Caco-2 (cell line): ENCODE results near the gene POLD1. TPM values are rescaled to one million over a fixed set of nuclear protein-coding genes. Genes with fewer than 3 reads are reported as not detected.

ENCODE experiments used
- BruUV-seq: library from RNA; stranded (reverse); fragments of 400-500 nt; replicated peaks from 2 replicates; lab custom pipeline; 2021; lab: Mats Ljungman, UMichigan
- CTCF ChIA-PET: fragments of 300-600 bp; sonication (Branson Sonifier 250); formaldehyde crosslinking; loops from one replicate; lab custom pipeline; 2022; ENCODE audit warnings: antibody characterized with exemption; lab: Charles Lee
- POLR2A ChIA-PET: fragments of 300-600 bp; sonication (Branson Sonifier 250); formaldehyde crosslinking; loops from one replicate; lab custom pipeline; 2022; ENCODE audit warnings: antibody characterized with exemption; lab: Charles Lee
- DNase-seq, 2 experiments: peaks; one replicate each; pipeline versions ENCODE4 v3.0.0 to v3.0.0-alpha.2; 2020 to 2022
- H3K27me3 ChIP-seq: replicated peaks from 2 replicates; pipeline ENCODE4 v1.6.0; 2011; ENCODE audit warnings: low read length; ENCODE audit not compliant: control insufficient read depth, insufficient read depth
- H3K36me3 ChIP-seq: 2 replicates; pipeline ENCODE4 v1.5.1; 2011; ENCODE audit warnings: low read length; ENCODE audit not compliant: control insufficient read depth, insufficient read depth
- H3K4me1 ChIP-seq: fragments of 250-450 bp; sonication (Bioruptor Pico); 2 replicates; pipeline ENCODE4 v1.5.1; 2020; ENCODE audit warnings: mild to moderate bottlenecking
- H3K4me3 ChIP-seq: 2 replicates; pipeline ENCODE4 v1.5.1; 2011; ENCODE audit warnings: low read depth, mild to moderate bottlenecking, control low read depth, low read length
- H3K9me3 ChIP-seq: fragments of 250-450 bp; sonication (Bioruptor Pico); 2 replicates; pipeline ENCODE4 v1.5.1; 2020; ENCODE audit warnings: mild to moderate bottlenecking, moderate library complexity
- H3K27ac Mint-ChIP-seq: one replicate; pipeline ENCODE4 v1.8.0; 2022; ENCODE audit warnings: mixed read lengths; ENCODE audit not compliant: unreplicated experiment
- H3K27me3 Mint-ChIP-seq: one replicate; pipeline ENCODE4 v1.8.0; 2022; ENCODE audit warnings: mixed read lengths; ENCODE audit not compliant: insufficient read depth, unreplicated experiment
- H3K36me3 Mint-ChIP-seq: one replicate; pipeline ENCODE4 v1.8.0; 2022; ENCODE audit warnings: mild to moderate bottlenecking, mixed read lengths; ENCODE audit not compliant: insufficient read depth, unreplicated experiment
- H3K4me1 Mint-ChIP-seq: one replicate; pipeline ENCODE4 v1.8.0; 2022; ENCODE audit warnings: low read depth, mixed read lengths; ENCODE audit not compliant: unreplicated experiment
- H3K4me3 Mint-ChIP-seq: one replicate; pipeline ENCODE4 v1.8.0; 2022; ENCODE audit warnings: mild to moderate bottlenecking, moderate library complexity, mixed read lengths; ENCODE audit not compliant: unreplicated experiment
- H3K9me3 Mint-ChIP-seq: one replicate; pipeline ENCODE4 v1.8.0; 2022; ENCODE audit warnings: mixed read lengths; ENCODE audit not compliant: unreplicated experiment
- intact Hi-C: fragments of 100-400 bp; cut with micrococcal nuclease; formaldehyde crosslinking; loops from one replicate; pipeline ENCODE4 v1.10.0; 2022; ENCODE audit not compliant: unreplicated experiment
- total RNA-seq: library from RNA; stranded (reverse); gene quantifications from 2 replicates; pipeline ENCODE4 v1.2.3, GENCODE V29; 2022
- TF ChIP-seq, protein P1 (sequence below), 2 experiments: fragments of 200-600 bp in 1 of 2; IDR thresholded peaks; 1 replicate in 1 of 2; 2 replicates in 1 of 2; pipeline versions ENCODE4 v1.5.1 to v1.8.0; 2011 to 2022; ENCODE audit warnings: antibody characterized with exemption in 1 of 2, control low read depth in 1 of 2, inconsistent platforms in 1 of 2, low read depth in 1 of 2, low read length in 1 of 2, mild to moderate bottlenecking in 1 of 2, moderate library complexity in 1 of 2; ENCODE audit not compliant: insufficient read depth in 1 of 2, severe bottlenecking in 1 of 2, unreplicated experiment in 1 of 2

POLD1 gene
- total RNA-seq, 1 experiment from 2014 or later: 128 TPM

DNA sequence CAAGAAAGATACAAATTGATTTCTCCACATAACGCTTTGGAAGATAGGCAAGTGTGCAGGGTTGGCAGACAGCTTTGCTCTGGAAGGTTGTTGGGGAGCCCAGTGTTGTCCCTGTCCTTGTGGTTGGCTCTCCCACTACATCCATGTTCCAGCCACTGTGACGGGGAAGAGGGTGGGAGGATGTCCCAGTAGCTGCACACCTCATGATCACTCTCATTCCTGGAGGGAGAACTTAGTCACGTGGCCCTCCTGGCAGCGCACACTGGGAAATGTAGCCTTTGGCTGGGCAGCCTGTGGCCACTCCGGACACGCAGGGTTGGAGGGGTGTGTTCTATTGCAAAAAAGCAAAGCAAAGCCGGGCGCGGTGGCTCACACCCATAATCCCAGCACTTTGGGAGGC, 9.9 kb downstream of the POLD1 start:
- intact Hi-C loops: no loop called here
- Mint-ChIP-seq H3K36me3 (peaks cover 68% of the 10 kb centered on the region), H3K27me3 (no peaks in the 10 kb centered on the region), H3K4me1 (peaks cover 25% of the 10 kb centered on the region), H3K4me3 (no peak overlapping the region), H3K9me3 (no peaks in the 10 kb centered on the region), H3K27ac (peak overlapping the region; percentile 73)
- Histone ChIP-seq H3K9me3 (no peaks in the 10 kb centered on the region), H3K4me1 (peaks cover 7% of the 10 kb centered on the region; the same call in 1 of the 2 replicates), H3K36me3 (peaks cover 2% of the 10 kb centered on the region; the same call in 1 of the 2 replicates), H3K4me3 (no peak overlapping the region), H3K27me3 (no peaks in the 10 kb centered on the region)
- TF ChIP-seq, protein P1, sequence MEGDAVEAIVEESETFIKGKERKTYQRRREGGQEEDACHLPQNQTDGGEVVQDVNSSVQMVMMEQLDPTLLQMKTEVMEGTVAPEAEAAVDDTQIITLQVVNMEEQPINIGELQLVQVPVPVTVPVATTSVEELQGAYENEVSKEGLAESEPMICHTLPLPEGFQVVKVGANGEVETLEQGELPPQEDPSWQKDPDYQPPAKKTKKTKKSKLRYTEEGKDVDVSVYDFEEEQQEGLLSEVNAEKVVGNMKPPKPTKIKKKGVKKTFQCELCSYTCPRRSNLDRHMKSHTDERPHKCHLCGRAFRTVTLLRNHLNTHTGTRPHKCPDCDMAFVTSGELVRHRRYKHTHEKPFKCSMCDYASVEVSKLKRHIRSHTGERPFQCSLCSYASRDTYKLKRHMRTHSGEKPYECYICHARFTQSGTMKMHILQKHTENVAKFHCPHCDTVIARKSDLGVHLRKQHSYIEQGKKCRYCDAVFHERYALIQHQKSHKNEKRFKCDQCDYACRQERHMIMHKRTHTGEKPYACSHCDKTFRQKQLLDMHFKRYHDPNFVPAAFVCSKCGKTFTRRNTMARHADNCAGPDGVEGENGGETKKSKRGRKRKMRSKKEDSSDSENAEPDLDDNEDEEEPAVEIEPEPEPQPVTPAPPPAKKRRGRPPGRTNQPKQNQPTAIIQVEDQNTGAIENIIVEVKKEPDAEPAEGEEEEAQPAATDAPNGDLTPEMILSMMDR (IDR thresholded peaks at IDR 0.05; ENCODE audit: insufficient read depth in 1 of 2, low read depth in 1 of 2, low read length in 1 of 2, severe bottlenecking in 1 of 2, unreplicated experiment in 1 of 2): no peak
- no TSS peak for BruUV-seq
- no peak for DNase-seq
- ChIA-PET CTCF (interaction anchor here (0.7 to 2.1 kb wide), 2 partner anchors 10 to 67 kb away, joined by 3 to 6 read pairs; no protein-coding TSS in a partner anchor), POLR2A (no interaction called here)

DNA sequence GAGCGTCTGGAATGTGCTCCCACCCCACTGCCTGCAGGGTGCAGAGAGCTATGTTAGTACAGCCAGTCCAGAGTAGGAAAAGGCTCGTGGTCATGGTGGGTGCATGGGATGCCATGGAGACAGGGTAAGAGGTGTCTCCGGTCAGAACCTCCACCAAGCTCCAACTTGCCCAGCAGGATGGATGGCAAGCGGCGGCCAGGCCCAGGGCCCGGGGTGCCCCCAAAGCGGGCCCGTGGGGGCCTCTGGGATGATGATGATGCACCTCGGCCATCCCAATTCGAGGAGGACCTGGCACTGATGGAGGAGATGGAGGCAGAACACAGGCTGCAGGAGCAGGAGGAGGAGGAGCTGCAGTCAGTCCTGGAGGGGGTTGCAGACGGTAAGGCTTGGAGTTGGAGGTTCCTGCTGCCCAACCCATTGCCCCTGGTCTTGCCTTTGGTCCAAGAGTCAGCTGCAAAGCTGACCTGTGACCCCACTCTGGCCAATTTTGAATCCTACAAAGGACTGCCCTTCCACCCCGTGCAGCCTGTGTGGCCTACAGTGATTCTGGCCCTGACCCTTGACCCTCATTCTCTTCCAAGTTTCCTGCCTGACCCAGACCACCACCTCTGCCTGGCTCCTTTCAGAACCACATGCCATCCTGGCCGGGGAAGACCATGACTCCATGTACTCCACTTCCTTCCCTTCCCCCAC, 14.7 kb downstream of the POLD1 start:
- Mint-ChIP-seq H3K27me3 (no peaks in the 10 kb centered on the region), H3K4me1 (peaks cover 19% of the 10 kb centered on the region)
- no TSS peak for BruUV-seq

GRCh38 chr19:50399368-50399745, 15.2 kb downstream of the POLD1 start:
- Mint-ChIP-seq H3K36me3 (peaks cover 70% of the 10 kb centered on the region), H3K4me3 (no peak overlapping the region), H3K4me1 (peaks cover 16% of the 10 kb centered on the region), H3K27ac (peak overlapping the region; percentile 73), H3K9me3 (no peaks in the 10 kb centered on the region), H3K27me3 (no peaks in the 10 kb centered on the region)
- POLR2A ChIA-PET: no interaction called here
- CTCF ChIA-PET: no interaction called here
- BruUV-seq: no TSS peak
- DNase-seq: no peak
- TF ChIP-seq, protein P1 (IDR thresholded peaks at IDR 0.05; ENCODE audit: insufficient read depth in 1 of 2, low read depth in 1 of 2, low read length in 1 of 2, severe bottlenecking in 1 of 2, unreplicated experiment in 1 of 2): no peak
- no peaks in the 10 kb centered on the region for H3K9me3 ChIP-seq
- H3K36me3 ChIP-seq: peaks cover 5% of the 10 kb centered on the region; the same call in 1 of the 2 replicates
- H3K4me1 ChIP-seq: peaks cover 7% of the 10 kb centered on the region; the same call in 1 of the 2 replicates
- intact Hi-C loops: no loop called here
- no peak overlapping the region for H3K4me3 ChIP-seq
- no peaks in the 10 kb centered on the region for H3K27me3 ChIP-seq

More for the DNA sequence above, 14.7 kb downstream of the POLD1 start:
- ChIA-PET CTCF (interaction anchor here (0.5 to 0.7 kb wide), 2 partner anchors 28 to 45 kb away, joined by 6 read pairs; no protein-coding TSS in a partner anchor), POLR2A (no interaction called here)
- Histone ChIP-seq H3K27me3 (no peaks in the 10 kb centered on the region), H3K9me3 (no peaks in the 10 kb centered on the region), H3K36me3 (peaks cover 5% of the 10 kb centered on the region; the same call in 1 of the 2 replicates), H3K4me3 (no peak overlapping the region), H3K4me1 (peaks cover 7% of the 10 kb centered on the region; the same call in 1 of the 2 replicates)
- intact Hi-C loops: no loop called here
- Mint-ChIP-seq H3K4me3 (no peak overlapping the region), H3K27ac (peak overlapping the region; percentile 73), H3K9me3 (no peaks in the 10 kb centered on the region), H3K36me3 (peaks cover 70% of the 10 kb centered on the region)
- TF ChIP-seq, protein P1 (IDR thresholded peaks at IDR 0.05; ENCODE audit: insufficient read depth in 1 of 2, low read depth in 1 of 2, low read length in 1 of 2, severe bottlenecking in 1 of 2, unreplicated experiment in 1 of 2): no peak
- no peak for DNase-seq
